Measurements from ENCODE around the gene DGLUCY.
"Not testable (repeated sequence)": the region's sequence is repeated elsewhere in the genome, so short reads cannot be mapped to it uniquely, and the experiment has no call there.

Gene DGLUCY

DNA sequence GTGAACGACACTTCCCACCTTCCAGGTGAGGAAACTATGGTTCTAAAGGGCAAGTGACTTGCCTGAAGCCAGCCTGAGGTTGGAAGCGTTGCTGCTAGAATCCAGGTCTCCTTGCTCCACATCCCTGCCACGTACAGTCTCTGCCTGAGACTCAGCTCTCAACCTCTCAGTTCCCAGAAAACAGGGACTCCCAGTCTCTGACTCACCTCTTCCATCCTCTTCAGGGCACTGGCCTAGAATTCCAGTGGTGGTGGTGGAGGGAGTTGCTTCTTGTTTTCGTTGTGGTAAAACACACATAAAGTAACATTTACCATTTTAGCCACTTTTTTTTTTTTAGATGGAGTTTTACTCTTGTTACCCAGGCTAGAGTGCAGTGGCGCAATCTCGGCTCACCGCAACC is 123.3 kb downstream of the DGLUCY start:
- no peak for DNase-seq

DNA sequence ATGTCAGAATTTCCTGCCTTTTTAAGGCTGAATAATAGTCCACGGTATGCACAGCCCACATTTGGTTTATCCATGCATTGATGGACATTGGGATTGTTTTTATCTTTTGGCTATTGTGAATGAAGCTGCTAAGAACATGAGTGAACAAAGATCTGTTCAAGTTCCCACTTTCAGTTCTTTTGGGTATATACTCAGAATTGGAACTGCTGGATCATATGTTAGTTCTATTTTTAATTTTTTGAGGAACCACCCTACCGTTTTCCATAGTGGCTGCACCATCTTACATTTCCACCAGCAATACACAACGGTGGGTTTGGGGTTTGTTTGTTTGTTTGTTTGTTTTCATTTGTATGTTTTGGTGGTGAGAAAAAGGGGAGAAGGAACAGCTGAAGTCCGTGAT is 124.2 kb downstream of the DGLUCY start:
- no peak for DNase-seq

GRCh38 chr14:91238661-91239060 is 124.8 kb downstream of the DGLUCY start:
- no peak for DNase-seq

DNA sequence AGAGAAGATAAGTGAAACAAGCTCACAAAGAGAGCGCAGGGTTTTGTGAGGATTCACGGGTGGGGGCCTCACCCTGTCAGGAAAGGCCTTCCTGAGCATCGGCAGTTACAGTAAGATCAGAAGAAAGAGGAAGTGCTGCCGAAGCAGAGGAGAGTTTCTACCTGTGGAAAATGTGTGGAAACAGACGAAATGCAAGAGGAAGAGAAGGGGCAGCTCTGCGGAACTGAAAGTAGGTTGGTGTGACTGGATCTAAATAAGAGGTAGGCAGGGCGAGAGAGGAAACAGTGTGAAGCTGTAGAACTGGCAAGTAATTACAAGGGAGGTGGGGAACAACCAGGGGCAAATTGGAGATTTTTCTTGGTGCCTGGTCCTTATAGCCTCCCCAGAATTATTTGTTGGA is 128.0 kb downstream of the DGLUCY start:
- DNase-seq = peak; percentile 24

DNA sequence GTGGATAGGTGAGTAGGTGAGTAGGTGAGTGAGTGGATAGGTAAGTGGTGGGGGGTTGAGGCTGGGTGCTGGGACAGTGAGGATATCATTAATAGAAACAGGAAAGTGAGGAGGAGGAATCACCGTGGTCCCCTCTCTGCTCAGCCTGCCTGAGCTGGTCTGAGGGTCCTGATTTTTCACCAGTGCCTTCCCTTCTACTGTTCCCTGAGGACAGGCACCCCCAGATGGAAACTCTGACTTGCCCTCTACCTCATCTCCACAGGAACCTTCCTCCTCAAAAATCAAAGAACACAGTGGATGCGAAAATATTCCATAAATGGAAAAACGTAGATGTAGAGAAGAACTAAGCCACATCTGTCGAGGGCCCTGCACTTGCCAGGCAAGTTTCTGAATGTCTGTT is 128.8 kb downstream of the DGLUCY start:
- DNase-seq = no peak

DNA sequence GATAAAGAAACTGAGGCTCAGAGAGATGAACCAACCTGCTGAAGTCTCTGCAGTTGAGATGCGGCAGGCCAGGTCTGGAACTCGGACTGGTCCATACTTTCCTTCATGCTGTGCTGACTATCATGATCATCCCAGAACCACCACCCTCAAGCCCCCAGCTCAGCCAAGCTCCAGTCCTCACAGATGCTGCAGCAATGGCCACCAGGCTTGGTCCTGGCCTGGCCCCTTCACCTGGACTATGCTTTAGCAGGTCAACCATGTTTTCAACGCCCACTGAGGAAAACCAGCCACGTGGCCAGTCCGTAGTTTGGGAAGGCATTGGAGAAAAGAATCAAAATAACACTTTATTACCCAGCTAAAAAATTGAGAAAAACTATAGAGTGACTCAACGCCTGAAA is 129.2 kb downstream of the DGLUCY start:
- no peak for DNase-seq

DNA sequence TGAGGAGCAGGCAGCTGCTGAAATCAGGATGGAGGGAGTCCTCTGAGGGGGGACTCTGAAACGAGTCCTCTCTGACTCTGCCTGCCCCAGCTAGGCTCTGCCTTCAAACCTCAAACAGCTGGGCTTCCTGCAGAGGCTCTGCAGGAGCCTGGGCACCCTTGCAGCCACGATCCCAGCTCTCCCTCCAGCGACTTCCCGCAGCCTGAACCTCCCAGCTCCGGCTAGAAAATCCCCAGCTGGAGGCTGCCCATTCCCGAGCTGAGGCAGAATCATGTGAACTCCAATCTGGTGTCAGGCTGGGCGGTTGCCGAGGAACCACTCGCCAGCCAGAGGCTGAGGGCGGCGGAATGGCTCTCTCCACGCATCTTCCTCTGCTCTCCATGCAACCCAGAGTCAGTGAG is 130.6 kb downstream of the DGLUCY start, which contains the start of gene GPR68:
TSS of gene GPR68 (minus strand) at position 204 of the 401 bp plus-strand sequence. CDS start 9,654 bp downstream, outside the sequence.
- no peak for DNase-seq

- peak; percentile 67 for DNase-seq
These were observed 131.2 kb downstream of the DGLUCY start for GRCh38 chr14:91245029-91245428.

DNA sequence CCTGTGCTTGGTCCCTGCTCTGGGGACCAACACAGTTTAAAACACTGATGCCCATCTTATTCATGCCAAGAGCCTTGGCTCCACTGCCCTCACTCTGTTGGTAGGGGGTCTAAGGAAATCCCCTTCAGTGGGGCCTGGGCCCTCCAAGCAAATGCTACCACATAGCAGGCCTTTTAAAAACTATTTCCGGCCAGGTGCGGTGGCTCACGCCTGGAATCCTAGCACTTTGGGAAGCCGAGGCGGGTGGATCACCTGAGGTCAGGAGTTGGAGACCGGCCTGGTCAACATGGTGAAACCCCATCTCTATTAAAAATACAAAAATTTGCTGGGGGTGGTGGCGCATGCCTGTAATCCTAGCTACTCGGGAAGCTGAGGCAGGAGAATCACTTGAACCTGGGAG is 131.7 kb downstream of the DGLUCY start:
- DNase-seq = not testable (repeated sequence)

- DNase-seq = peak; percentile 74
These were observed 132.4 kb downstream of the DGLUCY start for GRCh38 chr14:91246051-91246852.

GRCh38 chr14:91249841-91250616 is 136.2 kb downstream of the DGLUCY start:
- DNase-seq = peak; percentile 28

- no peak for DNase-seq
These were observed 137.0 kb downstream of the DGLUCY start for GRCh38 chr14:91250912-91251311.

DNA sequence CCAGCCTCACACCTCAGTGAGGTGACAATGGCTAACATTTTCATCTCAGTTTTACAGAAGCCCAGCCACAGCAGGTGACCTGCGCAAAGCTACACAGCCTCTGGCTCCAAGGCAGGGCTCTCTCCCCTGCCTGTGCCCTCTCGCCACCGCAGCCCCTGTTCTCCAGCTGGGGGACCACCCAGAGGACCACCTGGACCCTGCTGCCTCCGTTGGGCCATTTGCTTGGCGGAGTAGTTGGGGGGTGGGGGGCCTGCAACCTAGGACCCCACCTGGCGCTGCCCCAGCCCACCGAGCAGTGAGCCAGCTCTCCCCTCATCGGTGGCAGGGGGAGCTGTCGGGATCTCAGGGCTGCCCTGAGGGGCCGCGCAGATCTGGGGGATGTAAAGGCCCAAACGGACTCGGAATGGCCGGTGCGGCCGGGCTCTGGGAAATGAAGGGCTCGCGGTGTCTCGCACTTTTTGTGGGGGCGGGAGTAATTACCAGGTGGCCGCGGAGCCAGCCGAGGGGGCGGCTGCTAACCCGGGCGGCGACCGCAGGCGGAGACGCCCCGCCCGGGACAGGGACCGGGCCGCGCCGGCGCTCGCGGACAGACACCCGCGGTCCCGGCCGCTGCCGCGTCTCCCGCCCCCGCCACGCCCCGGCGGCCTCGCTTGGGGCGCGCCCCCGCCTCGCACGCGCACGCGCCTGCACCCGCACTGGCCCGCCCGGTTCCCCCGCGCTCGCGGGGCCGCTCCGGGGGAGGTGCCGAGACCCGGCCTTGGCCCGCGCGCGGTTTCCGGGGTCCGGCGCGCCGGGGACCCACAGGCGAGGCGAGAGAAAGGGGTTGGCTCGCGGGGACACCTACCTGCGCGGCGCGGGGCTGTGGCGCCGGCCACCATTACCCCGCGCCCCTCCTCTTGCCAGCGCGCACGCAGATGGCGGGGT is 139.3 kb downstream of the DGLUCY start:
- DNase-seq = peak; percentile 23

DNA sequence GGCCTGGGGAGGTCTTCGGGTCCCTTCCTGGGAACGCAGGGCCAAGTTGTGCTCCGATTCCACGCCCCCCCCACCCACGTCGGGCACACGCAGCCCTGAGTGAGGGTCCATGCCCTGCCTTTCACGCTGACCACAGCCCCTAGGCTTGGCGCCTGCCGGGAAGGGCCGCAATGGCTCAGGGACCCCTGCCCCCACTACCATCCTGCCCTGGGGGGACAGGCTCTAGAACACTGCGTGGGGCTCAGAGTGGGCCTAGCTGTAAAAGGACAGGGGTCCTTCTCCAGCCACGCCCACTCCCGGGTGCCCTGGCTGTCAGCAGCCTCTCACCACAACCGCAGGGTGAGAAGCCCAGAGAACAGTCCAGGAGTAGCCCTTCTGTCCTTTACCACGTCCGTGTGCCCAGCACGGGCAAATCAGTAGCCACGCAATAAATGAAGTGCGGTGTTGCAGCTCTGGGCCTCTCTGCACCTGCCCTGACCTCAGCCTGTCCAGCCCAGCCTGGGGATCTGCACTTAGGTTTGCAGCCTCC is 140.0 kb downstream of the DGLUCY start:
- DNase-seq = no peak

DNA sequence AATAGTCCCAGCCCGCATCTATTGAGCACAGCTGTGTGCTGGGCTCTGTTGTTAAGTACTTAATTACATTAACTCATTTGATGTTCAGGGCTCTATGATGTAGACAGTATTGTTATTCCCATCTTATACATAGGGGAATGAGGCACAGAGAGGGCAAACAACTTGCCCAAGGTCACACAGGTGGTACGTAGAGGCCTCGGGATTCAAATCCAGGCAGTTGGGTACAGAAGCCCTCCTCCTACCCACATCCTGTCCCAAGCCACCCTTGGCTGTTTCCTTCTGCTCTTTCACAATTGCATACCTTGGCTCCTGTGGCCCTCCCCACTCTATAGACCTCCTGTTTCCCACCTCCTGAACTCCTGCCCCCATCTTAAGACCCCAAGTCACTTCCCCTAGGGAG is 140.6 kb downstream of the DGLUCY start:
- DNase-seq = no peak

- no peak for DNase-seq
These were observed 141.3 kb downstream of the DGLUCY start for GRCh38 chr14:91255026-91255695.

GRCh38 chr14:91256661-91257060 is 142.8 kb downstream of the DGLUCY start:
- DNase-seq = no peak

DNA sequence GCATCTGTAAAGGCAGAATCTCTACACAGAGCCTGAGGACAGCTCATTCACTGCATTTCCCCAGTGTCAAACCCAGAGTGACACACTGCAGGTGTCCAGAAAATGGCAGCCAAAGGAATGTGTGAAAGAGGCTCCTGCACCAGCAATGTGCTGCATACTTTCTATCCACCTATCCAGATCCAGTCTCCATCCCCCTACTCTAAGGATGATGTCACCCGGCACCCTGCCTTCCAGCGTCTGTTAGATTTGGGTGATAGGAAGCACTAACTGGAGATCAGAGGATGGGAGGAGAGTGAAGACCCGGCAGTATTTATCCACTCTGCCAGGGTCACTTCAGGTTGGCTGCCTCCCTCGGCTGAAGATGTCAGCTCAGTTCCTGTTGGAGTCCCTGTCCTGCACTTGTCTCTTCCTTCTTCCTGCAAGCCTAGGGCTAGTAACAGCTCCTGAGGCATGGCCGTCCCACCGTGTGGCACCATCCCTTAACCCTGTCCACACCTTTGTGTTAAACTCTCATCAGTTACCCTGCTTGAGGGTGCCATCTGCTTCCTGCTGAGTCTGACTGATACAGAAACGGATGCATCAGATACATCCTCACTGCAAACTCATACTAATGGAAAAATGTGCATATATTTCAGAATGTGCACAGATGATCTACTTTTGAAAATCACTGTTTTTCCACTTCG is 143.6 kb downstream of the DGLUCY start:
- no peak for DNase-seq

- DNase-seq = no peak
These were observed 144.2 kb downstream of the DGLUCY start for GRCh38 chr14:91258011-91258618.

DNA sequence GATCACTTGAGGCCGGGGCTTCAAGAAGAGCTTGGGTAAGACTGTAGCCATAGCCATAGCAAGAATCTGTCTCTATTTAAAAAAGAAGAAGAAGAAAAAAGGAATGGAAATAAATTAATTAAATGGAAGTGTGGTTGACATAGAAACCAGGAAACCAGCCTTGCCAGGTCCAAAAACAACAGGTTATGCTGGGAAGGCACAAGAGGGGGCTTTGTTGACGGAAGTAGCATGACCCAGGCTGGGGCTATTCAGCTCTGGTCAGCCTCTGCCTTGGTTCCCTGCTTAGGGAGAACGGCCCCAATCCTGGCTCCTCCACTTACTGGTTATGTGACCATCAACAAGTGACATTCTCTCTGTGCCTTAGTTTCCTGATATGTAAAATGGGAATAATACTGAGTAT is 145.0 kb downstream of the DGLUCY start:
- DNase-seq = no peak

GRCh38 chr14:91261115-91261514 is 147.2 kb downstream of the DGLUCY start:
- DNase-seq = peak; percentile 53

Measured in stimulated activated naive CD4-positive, alpha-beta T cell treated with Interleukin-2 at 50 U/mL for 16 hours (primary cell).